K562 (cell line): ENCODE data around the gene COL25A1. TPM values are rescaled to one million over a fixed set of nuclear protein-coding genes. Genes with fewer than 3 reads are reported as not detected.

Experiments
- ASH1L ChIP-seq: fragments of 450-650 bp; IDR thresholded peaks from 2 replicates; pipeline ENCODE4 v1.6.1; 2018; ENCODE audit warnings: borderline replicate concordance, mild to moderate bottlenecking, low read depth; ENCODE audit not compliant: partially characterized antibody
- CREB5 ChIP-seq: fragments of 250-450 bp; sonication (Bioruptor Pico); IDR thresholded peaks from 2 replicates; pipeline ENCODE4 v1.5.0; 2020; ENCODE audit warnings: mild to moderate bottlenecking
- ESRRA ChIP-seq: fragments of 450-650 bp; IDR thresholded peaks from 2 replicates; pipeline ENCODE4 v1.6.1; 2014; ENCODE audit warnings: low read depth, mild to moderate bottlenecking, moderate library complexity, borderline replicate concordance
- GATA2 ChIP-seq: sonication (generic); formaldehyde crosslinking; IDR thresholded peaks from 2 replicates; pipeline ENCODE4 v1.4.0; 2020; ENCODE audit warnings: mild to moderate bottlenecking, missing genetic modification reagents
- GTF3C2 ChIP-seq: IDR thresholded peaks from 3 replicates; pipeline ENCODE4 v1.6.1; 2011; ENCODE audit warnings: borderline replicate concordance, mild to moderate bottlenecking, moderate library complexity; ENCODE audit not compliant: insufficient read length; ENCODE audit errors: extremely low read depth
- HMGXB4 ChIP-seq: sonication (generic); formaldehyde crosslinking; IDR thresholded peaks from 2 replicates; pipeline ENCODE4 v1.8.1; 2023; ENCODE audit warnings: mild to moderate bottlenecking, missing genetic modification reagents
- KDM2B ChIP-seq: fragments of 250-450 bp; sonication (Bioruptor Pico); IDR thresholded peaks from 2 replicates; pipeline ENCODE4 v1.8.0; 2021; ENCODE audit warnings: mild to moderate bottlenecking, moderate library complexity
- MAFG ChIP-seq: fragments of 450-650 bp; conservative IDR thresholded peaks from 2 replicates; pipeline ENCODE4 v1.6.1; 2016; ENCODE audit warnings: missing genetic modification characterization, missing compliant biosample characterization
- NBN ChIP-seq: fragments of 450-650 bp; IDR thresholded peaks from 2 replicates; pipeline ENCODE4 v1.6.1; 2016; ENCODE audit warnings: low read depth, mild to moderate bottlenecking
- NCOR1 ChIP-seq: fragments of 450-650 bp; IDR thresholded peaks from 2 replicates; pipeline ENCODE4 v1.6.1; 2016; ENCODE audit warnings: mild to moderate bottlenecking, moderate library complexity
- RCOR1 ChIP-seq, 2 experiments: IDR thresholded peaks; 2 replicates each; pipeline ENCODE4 v1.6.1; 2012; ENCODE audit warnings: low read depth in 2 of 2, low read length in 2 of 2, borderline replicate concordance in 1 of 2, improper control_type of control experiment in 1 of 2
- RNF2 ChIP-seq: sonication (generic); IDR thresholded peaks from 2 replicates; pipeline ENCODE4 v1.6.1; 2016
- YBX1 ChIP-seq: fragments of 450-650 bp; IDR thresholded peaks from 2 replicates; pipeline ENCODE4 v1.7.1; 2016; ENCODE audit warnings: mild to moderate bottlenecking
- ZNF57 ChIP-seq: fragments of 450-650 bp; formaldehyde crosslinking; IDR thresholded peaks from 2 replicates; pipeline ENCODE4 v1.4.0; 2020; ENCODE audit warnings: mild to moderate bottlenecking, moderate library complexity
- polyA plus RNA-seq, 8 experiments: library from polyadenylated mRNA; depleted of rRNA in 4 of 8; stranded (reverse) in 5 of 8; unstranded in 3 of 8; fragments of >200 nt; fragmentation: Nextera tagmentation in 2 of 8; fragmentation: Illumina TruSeq in 1 of 8; extraction: Ambion mirVana in 2 of 8; extraction: Trizol in 1 of 8; gene quantifications; 2 replicates each; pipeline versions ENCODE4 v1.2.1 to v1.2.3, GENCODE V29; 2011 to 2014; ENCODE audit warnings: inconsistent platforms in 1 of 8, missing spikeins in 1 of 8
- total RNA-seq, 7 experiments: library from RNA; depleted of rRNA in 6 of 7; stranded (reverse); fragments of >200 nt in 6 of 7; fragmentation: Illumina TruSeq in 2 of 7; extraction: Trizol in 2 of 7; gene quantifications; 2 replicates each; pipeline versions ENCODE4 v1.2.1 to v1.2.3, GENCODE V29; 2011 to 2021; ENCODE audit warnings: low replicate concordance in 1 of 7
- TF ChIP-seq, protein P1 (sequence below): sonication (generic); formaldehyde crosslinking; IDR thresholded peaks from 2 replicates; pipeline ENCODE4 v1.8.0; 2022; ENCODE audit warnings: missing genetic modification reagents, mild to moderate bottlenecking, moderate library complexity, borderline replicate concordance
- TF ChIP-seq, protein P2 (sequence below): fragments of 150-350 bp; conservative IDR thresholded peaks from 2 replicates; pipeline ENCODE4 v1.6.1; 2014; ENCODE audit warnings: low read length

COL25A1 gene
- total and polyA plus RNA-seq, 9 of the 15 experiments (the other 6 are each of a cell fraction or from before 2014, with no cell fraction given) = 0.03 to 0.62 (median 0.27) TPM

- TF ChIP-seq ZNF57 (no peak), CREB5 (no peak), YBX1 (no peak), NCOR1 (peak; percentile 53; the same call in 1 of the 2 replicates), HMGXB4 (CRISPR knock-in tag) (no peak), MAFG (no peak), ASH1L (no peak), KDM2B (no peak), RCOR1 (IDR thresholded peaks at IDR 0.05; ENCODE audit: borderline replicate concordance in 1 of 2, low read depth in 2 of 2, low read length in 2 of 2) (peak in 1 of 2 experiments; percentile 51; a peak in 1 of 4 replicates), GTF3C2 (no peak), ESRRA (no peak), RNF2 (no peak), NBN (no peak), GATA2 (CRISPR knock-in tag) (no peak)
- TF ChIP-seq, protein P1, sequence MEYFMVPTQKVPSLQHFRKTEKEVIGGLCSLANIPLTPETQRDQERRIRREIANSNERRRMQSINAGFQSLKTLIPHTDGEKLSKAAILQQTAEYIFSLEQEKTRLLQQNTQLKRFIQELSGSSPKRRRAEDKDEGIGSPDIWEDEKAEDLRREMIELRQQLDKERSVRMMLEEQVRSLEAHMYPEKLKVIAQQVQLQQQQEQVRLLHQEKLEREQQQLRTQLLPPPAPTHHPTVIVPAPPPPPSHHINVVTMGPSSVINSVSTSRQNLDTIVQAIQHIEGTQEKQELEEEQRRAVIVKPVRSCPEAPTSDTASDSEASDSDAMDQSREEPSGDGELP (CRISPR knock-in tag) = no peak
- TF ChIP-seq, protein P2, sequence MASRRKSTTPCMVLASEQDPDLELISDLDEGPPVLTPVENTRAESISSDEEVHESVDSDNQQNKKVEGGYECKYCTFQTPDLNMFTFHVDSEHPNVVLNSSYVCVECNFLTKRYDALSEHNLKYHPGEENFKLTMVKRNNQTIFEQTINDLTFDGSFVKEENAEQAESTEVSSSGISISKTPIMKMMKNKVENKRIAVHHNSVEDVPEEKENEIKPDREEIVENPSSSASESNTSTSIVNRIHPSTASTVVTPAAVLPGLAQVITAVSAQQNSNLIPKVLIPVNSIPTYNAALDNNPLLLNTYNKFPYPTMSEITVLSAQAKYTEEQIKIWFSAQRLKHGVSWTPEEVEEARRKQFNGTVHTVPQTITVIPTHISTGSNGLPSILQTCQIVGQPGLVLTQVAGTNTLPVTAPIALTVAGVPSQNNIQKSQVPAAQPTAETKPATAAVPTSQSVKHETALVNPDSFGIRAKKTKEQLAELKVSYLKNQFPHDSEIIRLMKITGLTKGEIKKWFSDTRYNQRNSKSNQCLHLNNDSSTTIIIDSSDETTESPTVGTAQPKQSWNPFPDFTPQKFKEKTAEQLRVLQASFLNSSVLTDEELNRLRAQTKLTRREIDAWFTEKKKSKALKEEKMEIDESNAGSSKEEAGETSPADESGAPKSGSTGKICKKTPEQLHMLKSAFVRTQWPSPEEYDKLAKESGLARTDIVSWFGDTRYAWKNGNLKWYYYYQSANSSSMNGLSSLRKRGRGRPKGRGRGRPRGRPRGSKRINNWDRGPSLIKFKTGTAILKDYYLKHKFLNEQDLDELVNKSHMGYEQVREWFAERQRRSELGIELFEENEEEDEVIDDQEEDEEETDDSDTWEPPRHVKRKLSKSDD = no peak
These were observed 170.9 kb downstream of the COL25A1 start (continued) for GRCh38 chr4:109131559-109131958.
